ENCODE data around the gene CNTNAP5. TPM values are rescaled to one million over a fixed set of nuclear protein-coding genes. Genes with fewer than 3 reads are reported as not detected.

CNTNAP5 gene
- total RNA-seq, 3 donors from 2014 or later (not counting 1 experiment from before 2014, with no cell fraction given), result not detected

GRCh38 chr2:124213977-124214587, 189.0 kb downstream of the CNTNAP5 start:
- peaks cover 11 to 23% of the 10 kb centered on the region in 2 donors for H3K9me3 Mint-ChIP-seq
- Histone ChIP-seq H3K4me1 (ENCODE audit: control insufficient read depth, insufficient read depth, low read length) (no peaks in the 10 kb centered on the region), H3K27me3 (ENCODE audit: control insufficient read depth, insufficient read depth, low read length) (no peaks in the 10 kb centered on the region), H3K9me3 (ENCODE audit: control insufficient read depth, insufficient read depth, low read length) (no peaks in the 10 kb centered on the region), H3K4me3 (ENCODE audit: low read length) (no peak overlapping the region), H3K27ac (ENCODE audit: low read length) (no peak overlapping the region), H3K36me3 (ENCODE audit: control insufficient read depth, insufficient read depth, low read length) (no peaks in the 10 kb centered on the region)
- no peak overlapping the region for H3K27ac Mint-ChIP-seq
- H3K36me3 Mint-ChIP-seq, result no peaks in the 10 kb centered on the region
- ATAC-seq (no peak), DNase-seq (no peak)
- no peaks in the 10 kb centered on the region for H3K27me3 Mint-ChIP-seq (ENCODE audit: low read depth in 2 of 2)
- no peak overlapping the region for H3K4me3 Mint-ChIP-seq
- WGBS (ENCODE audit: insufficient coverage), result 72% methylated on average over 7 of the region's 7 CpGs
- TF ChIP-seq, protein P1, sequence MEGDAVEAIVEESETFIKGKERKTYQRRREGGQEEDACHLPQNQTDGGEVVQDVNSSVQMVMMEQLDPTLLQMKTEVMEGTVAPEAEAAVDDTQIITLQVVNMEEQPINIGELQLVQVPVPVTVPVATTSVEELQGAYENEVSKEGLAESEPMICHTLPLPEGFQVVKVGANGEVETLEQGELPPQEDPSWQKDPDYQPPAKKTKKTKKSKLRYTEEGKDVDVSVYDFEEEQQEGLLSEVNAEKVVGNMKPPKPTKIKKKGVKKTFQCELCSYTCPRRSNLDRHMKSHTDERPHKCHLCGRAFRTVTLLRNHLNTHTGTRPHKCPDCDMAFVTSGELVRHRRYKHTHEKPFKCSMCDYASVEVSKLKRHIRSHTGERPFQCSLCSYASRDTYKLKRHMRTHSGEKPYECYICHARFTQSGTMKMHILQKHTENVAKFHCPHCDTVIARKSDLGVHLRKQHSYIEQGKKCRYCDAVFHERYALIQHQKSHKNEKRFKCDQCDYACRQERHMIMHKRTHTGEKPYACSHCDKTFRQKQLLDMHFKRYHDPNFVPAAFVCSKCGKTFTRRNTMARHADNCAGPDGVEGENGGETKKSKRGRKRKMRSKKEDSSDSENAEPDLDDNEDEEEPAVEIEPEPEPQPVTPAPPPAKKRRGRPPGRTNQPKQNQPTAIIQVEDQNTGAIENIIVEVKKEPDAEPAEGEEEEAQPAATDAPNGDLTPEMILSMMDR (IDR thresholded peaks at IDR 0.05), result no peak
- H3K4me1 Mint-ChIP-seq, result no peaks in the 10 kb centered on the region
- intact Hi-C loops (cut with micrococcal nuclease), result no loop called here

DNA sequence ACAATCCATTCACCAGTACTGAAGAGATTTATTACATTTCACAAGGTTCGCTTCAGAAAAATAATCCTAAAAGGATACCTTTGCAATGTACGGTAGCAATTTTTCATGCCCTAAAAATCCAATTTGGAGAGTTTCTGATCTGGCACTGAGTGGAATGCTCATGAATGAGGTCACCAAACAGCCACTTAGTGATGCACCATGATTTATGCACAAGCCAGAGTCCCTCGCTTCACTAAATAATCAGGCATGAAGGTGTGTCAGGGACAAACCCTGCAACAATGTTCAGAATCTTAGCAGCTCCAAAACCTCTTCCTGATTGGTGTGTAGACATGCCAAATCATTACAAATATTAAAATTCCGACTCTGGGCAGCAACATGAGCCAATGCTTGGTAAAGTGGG, 221.1 kb downstream of the CNTNAP5 start:
- H3K27me3 ChIP-seq (ENCODE audit: control insufficient read depth, insufficient read depth, low read length), result no peaks in the 10 kb centered on the region
- WGBS (ENCODE audit: insufficient coverage), result 89% methylated on average over 4 of the region's 4 CpGs
- no peak overlapping the region for H3K4me3 ChIP-seq (ENCODE audit: low read length)
- Mint-ChIP-seq H3K27me3 (ENCODE audit: low read depth in 2 of 2) (no peaks in the 10 kb centered on the region), H3K27ac (no peak overlapping the region), H3K4me1 (no peaks in the 10 kb centered on the region), H3K4me3 (no peak overlapping the region), H3K36me3 (no peaks in the 10 kb centered on the region), H3K9me3 (peaks cover 6 to 9% of the 10 kb centered on the region in 2 donors)
- TF ChIP-seq, protein P1 (IDR thresholded peaks at IDR 0.05), result no peak
- intact Hi-C loops (cut with micrococcal nuclease), result no loop called here
- H3K36me3 ChIP-seq (ENCODE audit: control insufficient read depth, insufficient read depth, low read length), result no peaks in the 10 kb centered on the region
- no peaks in the 10 kb centered on the region for H3K4me1 ChIP-seq (ENCODE audit: control insufficient read depth, insufficient read depth, low read length)
- DNase-seq (no peak), ATAC-seq (no peak)
- no peaks in the 10 kb centered on the region for H3K9me3 ChIP-seq (ENCODE audit: control insufficient read depth, insufficient read depth, low read length)
- no peak overlapping the region for H3K27ac ChIP-seq (ENCODE audit: low read length)

DNA sequence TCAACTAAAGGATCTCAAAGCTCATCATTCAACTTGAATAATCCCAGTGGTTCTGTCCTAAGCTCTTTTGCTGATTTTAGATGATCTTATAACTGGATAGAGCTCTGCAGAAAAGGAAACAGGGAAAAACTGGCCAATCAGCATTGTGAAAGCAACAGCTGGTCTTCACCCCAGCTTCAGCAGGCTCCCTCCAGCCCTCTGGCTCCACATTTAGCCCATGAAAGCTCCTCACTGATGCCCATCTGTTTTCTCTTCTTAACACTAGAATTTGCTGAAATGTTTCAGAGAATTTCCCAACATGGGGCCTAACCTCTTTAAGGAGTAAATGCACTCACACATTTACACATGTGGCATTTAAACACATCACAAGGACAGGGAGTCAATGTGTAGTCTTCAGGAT, 223.3 kb downstream of the CNTNAP5 start:
- no peaks in the 10 kb centered on the region for H3K27me3 Mint-ChIP-seq (ENCODE audit: low read depth in 2 of 2)
- no peak overlapping the region for H3K27ac Mint-ChIP-seq
- H3K4me3 Mint-ChIP-seq, result no peak overlapping the region
- no peaks in the 10 kb centered on the region for H3K4me1 ChIP-seq (ENCODE audit: control insufficient read depth, insufficient read depth, low read length)
- H3K36me3 ChIP-seq (ENCODE audit: control insufficient read depth, insufficient read depth, low read length), result no peaks in the 10 kb centered on the region
- intact Hi-C loops (cut with micrococcal nuclease), result no loop called here
- no peaks in the 10 kb centered on the region for H3K9me3 ChIP-seq (ENCODE audit: control insufficient read depth, insufficient read depth, low read length)
- H3K4me1 Mint-ChIP-seq, result no peaks in the 10 kb centered on the region
- H3K27ac ChIP-seq (ENCODE audit: low read length), result no peak overlapping the region
- ATAC-seq (no peak), DNase-seq (no peak)
- H3K36me3 Mint-ChIP-seq, result no peaks in the 10 kb centered on the region
- no peaks in the 10 kb centered on the region for H3K27me3 ChIP-seq (ENCODE audit: control insufficient read depth, insufficient read depth, low read length)
- H3K4me3 ChIP-seq (ENCODE audit: low read length), result no peak overlapping the region
- peaks cover 2 to 4% of the 10 kb centered on the region in 2 donors for H3K9me3 Mint-ChIP-seq
- TF ChIP-seq, protein P1 (IDR thresholded peaks at IDR 0.05), result no peak

DNA sequence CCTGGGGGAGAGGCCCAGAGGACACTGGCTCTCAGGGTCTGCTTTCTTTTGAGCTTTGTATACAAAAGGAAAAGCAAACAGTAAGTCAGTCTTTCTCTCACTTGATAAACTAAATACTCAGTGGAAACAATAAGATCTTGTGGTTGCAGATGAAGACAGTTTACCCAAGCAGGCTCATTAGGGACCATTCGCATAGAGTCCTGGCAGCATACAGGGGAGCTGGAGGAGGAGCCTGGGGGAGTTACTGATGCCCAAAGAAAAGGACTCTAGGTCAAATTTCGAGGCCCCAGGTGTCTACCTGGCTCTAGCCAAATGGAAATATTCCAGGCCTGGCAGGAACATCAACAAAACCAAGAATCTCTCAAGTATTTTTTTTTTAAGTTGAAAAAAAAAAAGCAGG, 225.3 kb downstream of the CNTNAP5 start:
- H3K27me3 Mint-ChIP-seq (ENCODE audit: low read depth in 2 of 2), result no peaks in the 10 kb centered on the region
- H3K4me3 Mint-ChIP-seq, result no peak overlapping the region
- no peaks in the 10 kb centered on the region for H3K9me3 ChIP-seq (ENCODE audit: control insufficient read depth, insufficient read depth, low read length)
- H3K36me3 Mint-ChIP-seq, result no peaks in the 10 kb centered on the region
- no peaks in the 10 kb centered on the region for H3K27me3 ChIP-seq (ENCODE audit: control insufficient read depth, insufficient read depth, low read length)
- no peaks in the 10 kb centered on the region for H3K4me1 Mint-ChIP-seq
- no peak overlapping the region for H3K27ac ChIP-seq (ENCODE audit: low read length)
- no peak overlapping the region for H3K27ac Mint-ChIP-seq
- peaks cover 4 to 5% of the 10 kb centered on the region in 2 donors for H3K9me3 Mint-ChIP-seq
- WGBS (ENCODE audit: insufficient coverage), result 69% methylated on average over 2 of the region's 2 CpGs
- no peaks in the 10 kb centered on the region for H3K36me3 ChIP-seq (ENCODE audit: control insufficient read depth, insufficient read depth, low read length)
- DNase-seq (no peak), ATAC-seq (no peak)
- intact Hi-C loops (cut with micrococcal nuclease), result no loop called here
- TF ChIP-seq, protein P1 (IDR thresholded peaks at IDR 0.05), result no peak
- H3K4me1 ChIP-seq (ENCODE audit: control insufficient read depth, insufficient read depth, low read length), result no peaks in the 10 kb centered on the region
- H3K4me3 ChIP-seq (ENCODE audit: low read length), result no peak overlapping the region

Measured in natural killer cell (primary cell).